Panc1 (cell line): Measurements from ENCODE around the gene FOXA3.

Experiments
- POLR2AphosphoS5 ChIP-seq: IDR thresholded peaks from 2 replicates; pipeline ENCODE4 v1.6.1; 2012; ENCODE audit warnings: mild to moderate bottlenecking, low read depth, low read length, moderate library complexity
- REST ChIP-seq, 2 experiments: IDR thresholded peaks; 2 replicates each; pipeline ENCODE4 v1.6.1; 2011 to 2012; ENCODE audit warnings: low read depth in 2 of 2, control low read depth in 1 of 2, low read length in 1 of 2, mild to moderate bottlenecking in 1 of 2, moderate library complexity in 1 of 2; ENCODE audit not compliant: insufficient read depth in 1 of 2
- SIN3A ChIP-seq: IDR thresholded peaks from 2 replicates; pipeline ENCODE4 v1.6.1; 2012; ENCODE audit warnings: low read depth, mild to moderate bottlenecking, low read length, moderate library complexity, borderline replicate concordance; ENCODE audit not compliant: insufficient read depth
- TCF7L2 ChIP-seq: IDR thresholded peaks from 2 replicates; pipeline ENCODE4 v1.6.1; 2011; ENCODE audit warnings: mild to moderate bottlenecking, low read depth, low read length, inconsistent platforms
- TF ChIP-seq, protein P1 (sequence below): fragments of 450-650 bp; IDR thresholded peaks from 2 replicates; pipeline ENCODE4 v1.5.1; 2017; ENCODE audit warnings: mild to moderate bottlenecking

DNA sequence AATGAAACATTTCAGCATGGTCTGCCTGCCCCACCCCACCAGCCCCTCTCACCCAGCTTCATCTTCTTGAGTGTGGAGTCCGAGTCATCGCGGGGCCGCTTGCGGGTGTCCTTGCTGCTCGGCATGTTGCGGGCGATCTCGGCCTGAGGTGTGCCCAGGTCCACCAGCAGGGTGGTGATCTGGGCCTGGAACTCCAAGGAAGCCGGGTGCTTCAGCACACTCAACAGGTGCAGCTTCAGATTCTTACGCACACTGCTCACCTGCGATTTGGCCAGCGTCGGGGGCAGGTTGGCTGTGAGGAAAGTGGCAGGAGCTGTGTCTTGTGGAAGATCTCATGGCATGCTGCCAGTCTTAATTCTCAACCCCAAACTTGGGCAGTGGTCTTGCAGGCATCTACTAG lies 21.9 kb upstream of the FOXA3 start:
- no peak for TF ChIP-seq POLR2AphosphoS5
- no peak for TF ChIP-seq TCF7L2
- TF ChIP-seq, protein P1, sequence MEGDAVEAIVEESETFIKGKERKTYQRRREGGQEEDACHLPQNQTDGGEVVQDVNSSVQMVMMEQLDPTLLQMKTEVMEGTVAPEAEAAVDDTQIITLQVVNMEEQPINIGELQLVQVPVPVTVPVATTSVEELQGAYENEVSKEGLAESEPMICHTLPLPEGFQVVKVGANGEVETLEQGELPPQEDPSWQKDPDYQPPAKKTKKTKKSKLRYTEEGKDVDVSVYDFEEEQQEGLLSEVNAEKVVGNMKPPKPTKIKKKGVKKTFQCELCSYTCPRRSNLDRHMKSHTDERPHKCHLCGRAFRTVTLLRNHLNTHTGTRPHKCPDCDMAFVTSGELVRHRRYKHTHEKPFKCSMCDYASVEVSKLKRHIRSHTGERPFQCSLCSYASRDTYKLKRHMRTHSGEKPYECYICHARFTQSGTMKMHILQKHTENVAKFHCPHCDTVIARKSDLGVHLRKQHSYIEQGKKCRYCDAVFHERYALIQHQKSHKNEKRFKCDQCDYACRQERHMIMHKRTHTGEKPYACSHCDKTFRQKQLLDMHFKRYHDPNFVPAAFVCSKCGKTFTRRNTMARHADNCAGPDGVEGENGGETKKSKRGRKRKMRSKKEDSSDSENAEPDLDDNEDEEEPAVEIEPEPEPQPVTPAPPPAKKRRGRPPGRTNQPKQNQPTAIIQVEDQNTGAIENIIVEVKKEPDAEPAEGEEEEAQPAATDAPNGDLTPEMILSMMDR: no peak
- no peak for TF ChIP-seq SIN3A
- no peak for TF ChIP-seq REST (IDR thresholded peaks at IDR 0.05; ENCODE audit: insufficient read depth in 1 of 2, low read depth in 2 of 2, low read length in 1 of 2)
